Endodermal cell (in vitro differentiated cells): ENCODE measurements around the gene MSI1. TPM values are rescaled to one million over a fixed set of nuclear protein-coding genes. Genes with fewer than 3 reads are reported as not detected.

Source experiments
- DNase-seq: peaks from one replicate; pipeline ENCODE4 v3.0.0-alpha.2; 2017
- H3K27ac ChIP-seq: 2 replicates; pipeline ENCODE4 v1.5.1; 2013; ENCODE audit warnings: mild to moderate bottlenecking, low read depth, low read length, moderate library complexity
- H3K27me3 ChIP-seq: 2 replicates; pipeline ENCODE4 v1.6.1; 2013; ENCODE audit warnings: mild to moderate bottlenecking, low read length, moderate library complexity; ENCODE audit not compliant: insufficient read depth, control insufficient read depth, poor library complexity, severe bottlenecking
- H3K36me3 ChIP-seq: 2 replicates; pipeline ENCODE4 v1.7.0; 2013; ENCODE audit warnings: mild to moderate bottlenecking, low read length, moderate library complexity; ENCODE audit not compliant: control insufficient read depth, insufficient read depth
- H3K4me1 ChIP-seq: one replicate; pipeline ENCODE4 v1.7.0; 2013; ENCODE audit warnings: low read length; ENCODE audit not compliant: control insufficient read depth, insufficient read depth
- H3K4me3 ChIP-seq: 2 replicates; pipeline ENCODE4 v1.5.1; 2013; ENCODE audit warnings: mild to moderate bottlenecking, low read length, moderate library complexity
- H3K9ac ChIP-seq: 2 replicates; pipeline ENCODE4 v1.6.1; 2013; ENCODE audit warnings: mild to moderate bottlenecking, low read length, moderate library complexity; ENCODE audit not compliant: poor library complexity, severe bottlenecking; ENCODE audit errors: extremely low read depth
- H3K9me3 ChIP-seq: 2 replicates; pipeline ENCODE4 v1.6.1; 2013; ENCODE audit warnings: mild to moderate bottlenecking, low read length, moderate library complexity; ENCODE audit not compliant: control insufficient read depth
- H3K27ac Mint-ChIP-seq: 2 replicates; pipeline ENCODE4 v1.8.0; 2020; ENCODE audit warnings: mixed read lengths
- H3K27me3 Mint-ChIP-seq: 2 replicates; pipeline ENCODE4 v1.8.0; 2021; ENCODE audit warnings: mild to moderate bottlenecking, mixed read lengths; ENCODE audit not compliant: insufficient read depth
- H3K36me3 Mint-ChIP-seq: 2 replicates; pipeline ENCODE4 v1.8.0; 2020; ENCODE audit warnings: low read depth, mixed read lengths
- H3K4me1 Mint-ChIP-seq: 2 replicates; pipeline ENCODE4 v1.8.0; 2020; ENCODE audit warnings: mixed read lengths
- H3K4me3 Mint-ChIP-seq: 2 replicates; pipeline ENCODE4 v1.8.0; 2020; ENCODE audit warnings: mild to moderate bottlenecking, moderate library complexity, mixed read lengths
- H3K9me3 Mint-ChIP-seq: 2 replicates; pipeline ENCODE4 v1.8.0; 2020; ENCODE audit warnings: mild to moderate bottlenecking, mixed read lengths
- WGBS, 2 experiments: methylation state at CpG; one replicate each; pipeline versions ENCODE4 v1.1.5 to v1.1.7; 2013; ENCODE audit warnings: missing lambda C conversion rate in 2 of 2, mixed read lengths in 1 of 2; ENCODE audit not compliant: insufficient coverage in 1 of 2, insufficient read length in 1 of 2; 5-methylcytosine and 5-hydroxymethylcytosine counted together
- total RNA-seq, 2 donors: library from RNA; stranded (reverse); fragmentation: NEBNext Ultra II Directional in 1 of 2; extraction: Animal tissue kit (Norgen Biotek cat#: 25700) in 1 of 2; gene quantifications; 2 replicates in 1 of 2; 3 replicates in 1 of 2; pipeline ENCODE4 v1.2.1, GENCODE V29; 2021
- TF ChIP-seq, protein P1 (sequence below): fragments of 200-600 bp; sonication (generic); conservative IDR thresholded peaks from 2 replicates; pipeline ENCODE4 v1.5.0; 2021; ENCODE audit warnings: antibody characterized with exemption, mild to moderate bottlenecking

MSI1 gene
- total RNA-seq, 2 donors from 2014 or later: 92.8 to 105 TPM

DNA sequence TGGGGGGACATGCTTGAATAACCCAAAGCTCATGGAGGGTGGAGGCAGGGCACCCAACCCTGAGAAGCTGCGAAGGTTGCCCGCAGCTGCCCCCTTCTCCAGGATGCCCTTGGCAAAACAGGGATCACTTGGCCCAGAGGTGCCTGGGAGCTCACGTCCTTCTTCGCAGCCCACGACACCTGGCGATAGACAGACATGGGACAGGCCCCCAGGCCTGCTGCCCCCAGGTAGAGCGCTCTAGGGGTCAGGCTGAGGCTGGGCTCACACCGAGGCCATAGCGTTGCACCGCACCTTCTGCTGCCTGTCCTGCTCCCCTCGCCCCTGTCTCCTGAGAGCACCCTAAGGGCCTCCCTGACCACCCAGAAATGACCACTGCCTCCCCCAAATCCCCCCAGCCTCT lies 21.2 kb downstream of the MSI1 start:
- Histone ChIP-seq H3K9ac (no peak overlapping the region), H3K4me1 (no peaks in the 10 kb centered on the region), H3K9me3 (no peaks in the 10 kb centered on the region), H3K27me3 (no peaks in the 10 kb centered on the region), H3K36me3 (peaks cover 76% of the 10 kb centered on the region), H3K27ac (no peak overlapping the region), H3K4me3 (no peak overlapping the region)
- Mint-ChIP-seq H3K36me3 (peaks cover 70% of the 10 kb centered on the region), H3K4me1 (no peaks in the 10 kb centered on the region), H3K27ac (no peak overlapping the region), H3K27me3 (no peaks in the 10 kb centered on the region), H3K9me3 (no peaks in the 10 kb centered on the region), H3K4me3 (no peak overlapping the region)
- 95 to 100% methylated on average over 2 to 11 of the region's 11 CpGs for WGBS, 2 experiments
- DNase-seq: no peak
- TF ChIP-seq, protein P1, sequence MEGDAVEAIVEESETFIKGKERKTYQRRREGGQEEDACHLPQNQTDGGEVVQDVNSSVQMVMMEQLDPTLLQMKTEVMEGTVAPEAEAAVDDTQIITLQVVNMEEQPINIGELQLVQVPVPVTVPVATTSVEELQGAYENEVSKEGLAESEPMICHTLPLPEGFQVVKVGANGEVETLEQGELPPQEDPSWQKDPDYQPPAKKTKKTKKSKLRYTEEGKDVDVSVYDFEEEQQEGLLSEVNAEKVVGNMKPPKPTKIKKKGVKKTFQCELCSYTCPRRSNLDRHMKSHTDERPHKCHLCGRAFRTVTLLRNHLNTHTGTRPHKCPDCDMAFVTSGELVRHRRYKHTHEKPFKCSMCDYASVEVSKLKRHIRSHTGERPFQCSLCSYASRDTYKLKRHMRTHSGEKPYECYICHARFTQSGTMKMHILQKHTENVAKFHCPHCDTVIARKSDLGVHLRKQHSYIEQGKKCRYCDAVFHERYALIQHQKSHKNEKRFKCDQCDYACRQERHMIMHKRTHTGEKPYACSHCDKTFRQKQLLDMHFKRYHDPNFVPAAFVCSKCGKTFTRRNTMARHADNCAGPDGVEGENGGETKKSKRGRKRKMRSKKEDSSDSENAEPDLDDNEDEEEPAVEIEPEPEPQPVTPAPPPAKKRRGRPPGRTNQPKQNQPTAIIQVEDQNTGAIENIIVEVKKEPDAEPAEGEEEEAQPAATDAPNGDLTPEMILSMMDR: no peak

DNA sequence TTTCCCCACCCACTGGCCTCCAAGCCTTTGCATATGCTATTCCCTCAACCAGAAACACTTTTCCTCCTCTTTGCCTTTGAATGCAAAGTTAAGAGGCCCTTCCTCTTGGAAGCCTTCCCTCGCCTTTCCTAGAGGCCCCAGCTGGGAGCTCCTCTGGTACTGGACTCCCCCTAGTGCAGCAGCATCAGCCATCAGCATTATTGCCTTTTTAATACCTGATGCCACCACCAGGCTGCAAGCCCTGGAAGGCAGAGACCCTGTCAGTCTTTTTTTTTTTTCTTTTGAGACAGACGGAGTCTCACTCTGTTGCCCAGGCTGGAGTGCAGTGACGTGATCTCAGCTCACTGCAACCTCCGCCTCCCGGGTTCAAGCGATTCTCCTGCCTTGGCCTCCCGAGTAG lies 22.3 kb downstream of the MSI1 start:
- Mint-ChIP-seq H3K9me3 (no peaks in the 10 kb centered on the region), H3K27ac (peak overlapping the region; percentile 26), H3K4me1 (no peaks in the 10 kb centered on the region), H3K36me3 (peaks cover 61% of the 10 kb centered on the region), H3K27me3 (no peaks in the 10 kb centered on the region), H3K4me3 (no peak overlapping the region)
- Histone ChIP-seq H3K9me3 (no peaks in the 10 kb centered on the region), H3K27ac (no peak overlapping the region), H3K36me3 (peaks cover 67% of the 10 kb centered on the region), H3K4me1 (no peaks in the 10 kb centered on the region), H3K9ac (no peak overlapping the region), H3K4me3 (no peak overlapping the region), H3K27me3 (no peaks in the 10 kb centered on the region)
- TF ChIP-seq, protein P1: peak; percentile 65
- WGBS, 2 experiments: 90 to 98% methylated on average over 5 to 7 of the region's 7 CpGs
- peak; percentile 71 for DNase-seq

DNA sequence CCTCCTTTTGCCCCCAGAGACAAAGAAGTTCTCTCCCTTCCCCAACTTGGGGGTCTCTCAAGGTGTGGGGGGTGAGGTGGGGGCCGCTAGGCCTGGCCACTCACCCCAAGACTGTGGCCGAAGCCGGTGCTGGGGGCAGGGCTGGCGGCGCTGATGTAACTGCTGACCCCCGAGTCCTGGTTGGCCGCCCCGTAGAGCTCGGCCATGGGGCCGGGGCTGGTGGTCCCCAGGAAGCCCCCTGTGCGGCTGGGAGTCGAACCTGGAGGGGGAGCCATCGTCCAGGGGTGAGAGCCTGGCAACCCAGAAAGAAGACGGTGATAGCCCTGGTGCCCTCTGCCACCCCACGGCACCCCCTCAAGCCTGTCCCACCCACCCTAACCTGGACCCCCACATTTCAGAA lies 22.9 kb downstream of the MSI1 start:
- Mint-ChIP-seq H3K27ac (no peak overlapping the region), H3K36me3 (peaks cover 58% of the 10 kb centered on the region), H3K4me3 (no peak overlapping the region), H3K27me3 (no peaks in the 10 kb centered on the region), H3K9me3 (no peaks in the 10 kb centered on the region), H3K4me1 (no peaks in the 10 kb centered on the region)
- Histone ChIP-seq H3K27ac (no peak overlapping the region), H3K27me3 (no peaks in the 10 kb centered on the region), H3K4me1 (no peaks in the 10 kb centered on the region), H3K4me3 (no peak overlapping the region), H3K9ac (no peak overlapping the region), H3K9me3 (no peaks in the 10 kb centered on the region), H3K36me3 (peaks cover 62% of the 10 kb centered on the region)
- TF ChIP-seq, protein P1: no peak
- no peak for DNase-seq
- WGBS, 2 experiments: 96 to 98% methylated on average over 8 to 15 of the region's 15 CpGs
